A673 (cell line): ENCODE results near the gene TNFSF15. TPM values are rescaled to one million over a fixed set of nuclear protein-coding genes. Genes with fewer than 3 reads are reported as not detected.

Experiments
- BruUV-seq: library from RNA; stranded (reverse); fragments of 400-500 nt; replicated peaks from 2 replicates; lab custom pipeline; 2021; lab: Mats Ljungman, UMichigan
- CTCF ChIA-PET: fragments of 300-600 bp; sonication (Branson Sonifier 250); formaldehyde crosslinking; loops from one replicate; lab custom pipeline; 2022; ENCODE audit warnings: antibody characterized with exemption; lab: Charles Lee
- POLR2A ChIA-PET: fragments of 300-600 bp; sonication (Branson Sonifier 250); formaldehyde crosslinking; loops from one replicate; lab custom pipeline; 2022; ENCODE audit warnings: antibody characterized with exemption; ENCODE audit not compliant: low non-redundant PET; lab: Charles Lee
- DNase-seq: peaks from one replicate; pipeline ENCODE4 v3.0.0-alpha.2; 2015; ENCODE audit warnings: low spot score
- H3K27ac ChIP-seq: fragments of 200-600 bp; sonication (generic); 2 replicates; pipeline ENCODE4 v1.5.1; 2016; ENCODE audit warnings: mixed run types, low read depth, mild to moderate bottlenecking, mixed read lengths, antibody characterized with exemption, low read length; ENCODE audit not compliant: poor library complexity, severe bottlenecking
- H3K27me3 ChIP-seq: fragments of 200-600 bp; sonication (generic); replicated peaks from 2 replicates; pipeline ENCODE4 v1.6.1; 2017; ENCODE audit warnings: mixed run types, low read depth, mild to moderate bottlenecking, mixed read lengths, antibody characterized with exemption, low read length; ENCODE audit not compliant: insufficient read depth, poor library complexity
- H3K36me3 ChIP-seq: fragments of 200-600 bp; sonication (generic); 2 replicates; pipeline ENCODE4 v1.6.1; 2016; ENCODE audit warnings: mixed run types, mild to moderate bottlenecking, mixed read lengths, antibody characterized with exemption, low read length; ENCODE audit not compliant: insufficient read depth, poor library complexity, severe bottlenecking
- H3K4me1 ChIP-seq: fragments of 200-600 bp; sonication (generic); 2 replicates; pipeline ENCODE4 v1.6.1; 2017; ENCODE audit warnings: mixed run types, mild to moderate bottlenecking, mixed read lengths, antibody characterized with exemption, low read length; ENCODE audit not compliant: insufficient read depth, poor library complexity, severe bottlenecking
- H3K4me3 ChIP-seq: fragments of 200-600 bp; sonication (generic); 2 replicates; pipeline ENCODE4 v1.5.1; 2016; ENCODE audit warnings: low read depth, mixed run types, mild to moderate bottlenecking, mixed read lengths, low read length; ENCODE audit not compliant: poor library complexity, severe bottlenecking
- H3K9me3 ChIP-seq: fragments of 200-600 bp; sonication (generic); 2 replicates; pipeline ENCODE4 v1.6.1; 2016; ENCODE audit warnings: mixed run types, low read depth, mild to moderate bottlenecking, mixed read lengths, antibody characterized with exemption, low read length; ENCODE audit not compliant: poor library complexity, severe bottlenecking
- CTCF ChIP-seq: fragments of 300-800, 200-600 bp; sonication (generic); conservative IDR thresholded peaks from 2 replicates; pipeline ENCODE4 v1.5.1; 2017; ENCODE audit warnings: low read depth, mild to moderate bottlenecking, antibody characterized with exemption, low read length, moderate library complexity, mixed read lengths
- EZH2 ChIP-seq: fragments of 200-600 bp; sonication (generic); IDR thresholded peaks from 2 replicates; pipeline ENCODE4 v1.6.1; 2017; ENCODE audit warnings: borderline replicate concordance, low read depth, mild to moderate bottlenecking, mixed read lengths, antibody characterized with exemption, low read length; ENCODE audit not compliant: poor library complexity, severe bottlenecking
- intact Hi-C: fragments of 100-400 bp; cut with micrococcal nuclease; formaldehyde crosslinking; loops from one replicate; pipeline ENCODE4 v1.10.0; 2022; ENCODE audit not compliant: unreplicated experiment
- total RNA-seq: library from RNA; stranded (reverse); gene quantifications from 2 replicates; pipeline ENCODE4 v1.2.3, GENCODE V29; 2021

The TNFSF15 gene
- total RNA-seq, 1 experiment from 2014 or later, result not detected

- Histone ChIP-seq H3K36me3 (no peaks in the 10 kb centered on the region), H3K27me3 (no peaks in the 10 kb centered on the region), H3K4me3 (no peak overlapping the region), H3K9me3 (no peaks in the 10 kb centered on the region), H3K27ac (no peak overlapping the region), H3K4me1 (no peaks in the 10 kb centered on the region)
- ChIA-PET CTCF (no interaction called here), POLR2A (no interaction called here)
- intact Hi-C loops, result no loop called here
- no peak for DNase-seq
- TF ChIP-seq CTCF (no peak), EZH2 (no peak)
- BruUV-seq, result no TSS peak
Observed at GRCh38 chr9:114789006-114789405, 16.8 kb downstream of the TNFSF15 start.

DNA sequence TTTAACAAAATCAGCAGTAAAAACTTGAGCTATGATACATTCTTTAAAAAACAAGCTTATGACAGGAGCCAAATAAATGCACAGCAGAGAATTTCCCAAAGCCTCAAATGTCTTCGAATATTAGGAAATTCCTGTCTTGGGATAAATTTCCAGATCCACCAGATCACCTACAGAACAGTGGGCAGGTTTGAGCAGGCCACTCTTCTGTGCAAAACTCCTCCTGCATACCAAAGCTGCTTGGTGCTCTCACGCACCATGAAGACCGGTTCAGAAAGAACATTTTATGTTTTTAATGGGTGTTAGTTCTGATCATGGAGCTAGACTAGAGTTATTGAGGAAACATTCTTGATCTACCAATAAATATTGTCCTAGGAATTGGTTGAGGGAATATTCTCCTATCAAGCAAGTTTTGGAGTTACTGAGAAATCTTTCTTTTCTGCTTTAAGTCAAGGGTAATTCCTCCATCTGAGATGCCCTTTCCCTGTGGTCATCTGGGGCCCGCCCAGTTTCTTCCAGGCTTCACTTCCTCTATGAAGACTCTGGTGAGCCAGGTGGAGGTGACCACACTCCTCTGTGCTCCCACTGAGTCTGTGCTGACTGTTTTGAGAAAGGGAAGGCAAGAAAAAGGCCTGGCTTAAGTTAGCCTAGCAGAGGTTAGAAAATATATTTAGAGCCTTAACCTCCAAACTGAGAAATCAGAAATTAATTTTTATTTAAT, 17.9 kb downstream of the TNFSF15 start:
- H3K4me1 ChIP-seq, result no peaks in the 10 kb centered on the region
- H3K27ac ChIP-seq, result no peak overlapping the region
- TF ChIP-seq EZH2, result no peak
- no peak for TF ChIP-seq CTCF
- no peak for DNase-seq
- intact Hi-C loops, result no loop called here
- H3K27me3 ChIP-seq, result no peaks in the 10 kb centered on the region
- ChIA-PET CTCF (no interaction called here), POLR2A (no interaction called here)
- H3K9me3 ChIP-seq, result no peaks in the 10 kb centered on the region
- no peak overlapping the region for H3K4me3 ChIP-seq
- no TSS peak for BruUV-seq
- H3K36me3 ChIP-seq, result no peaks in the 10 kb centered on the region

- BruUV-seq, result no TSS peak
- H3K9me3 ChIP-seq, result no peaks in the 10 kb centered on the region
- intact Hi-C loops, result no loop called here
- DNase-seq, result no peak
- H3K4me1 ChIP-seq, result no peaks in the 10 kb centered on the region
- ChIA-PET CTCF (no interaction called here), POLR2A (no interaction called here)
- TF ChIP-seq EZH2 (no peak), CTCF (no peak)
- no peaks in the 10 kb centered on the region for H3K27me3 ChIP-seq
- no peak overlapping the region for H3K4me3 ChIP-seq
- H3K27ac ChIP-seq, result no peak overlapping the region
- H3K36me3 ChIP-seq, result no peaks in the 10 kb centered on the region
Observed at GRCh38 chr9:114787214-114787613, 18.6 kb downstream of the TNFSF15 start.
